GM19193 (cell line): Measurements from ENCODE around the gene AREG.

Experiments
- POLR2A ChIP-seq: IDR thresholded peaks from 4 replicates; pipeline ENCODE4 v1.6.1; 2011; ENCODE audit not compliant: insufficient read depth, insufficient read length; ENCODE audit errors: extremely low read depth

Gene AREG

GRCh38 chr4:74450298-74450683 lies 5.4 kb downstream of the AREG start:
- no peak for TF ChIP-seq POLR2A

DNA sequence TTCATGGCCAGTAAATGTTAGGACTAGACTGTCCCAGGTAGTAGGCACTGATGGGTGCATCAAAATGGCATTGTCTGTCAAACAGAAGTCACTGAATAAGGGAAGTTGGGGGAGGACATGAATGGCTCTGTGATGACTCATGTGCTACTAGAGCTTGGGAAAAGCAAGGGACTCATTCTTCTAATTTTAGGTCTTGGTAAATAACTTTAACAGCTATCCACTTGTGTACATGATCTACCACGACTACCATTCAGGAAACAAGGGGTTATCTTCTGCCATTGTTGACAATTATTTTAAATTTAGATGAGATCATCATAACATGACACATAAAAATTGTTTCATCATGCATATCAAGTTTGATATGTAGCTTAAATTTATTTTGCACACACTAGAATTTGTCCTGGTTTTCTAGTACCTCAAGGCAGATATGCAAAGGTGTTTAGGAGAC lies 6.3 kb downstream of the AREG start:
- TF ChIP-seq POLR2A = no peak

GRCh38 chr4:74453037-74453635 lies 8.2 kb downstream of the AREG start:
- no peak for TF ChIP-seq POLR2A

- TF ChIP-seq POLR2A = no peak
These were observed 9.2 kb downstream of the AREG start for GRCh38 chr4:74453829-74454742.

GRCh38 chr4:74455361-74456055 lies 10.6 kb downstream of the AREG start:
- TF ChIP-seq POLR2A = no peak

DNA sequence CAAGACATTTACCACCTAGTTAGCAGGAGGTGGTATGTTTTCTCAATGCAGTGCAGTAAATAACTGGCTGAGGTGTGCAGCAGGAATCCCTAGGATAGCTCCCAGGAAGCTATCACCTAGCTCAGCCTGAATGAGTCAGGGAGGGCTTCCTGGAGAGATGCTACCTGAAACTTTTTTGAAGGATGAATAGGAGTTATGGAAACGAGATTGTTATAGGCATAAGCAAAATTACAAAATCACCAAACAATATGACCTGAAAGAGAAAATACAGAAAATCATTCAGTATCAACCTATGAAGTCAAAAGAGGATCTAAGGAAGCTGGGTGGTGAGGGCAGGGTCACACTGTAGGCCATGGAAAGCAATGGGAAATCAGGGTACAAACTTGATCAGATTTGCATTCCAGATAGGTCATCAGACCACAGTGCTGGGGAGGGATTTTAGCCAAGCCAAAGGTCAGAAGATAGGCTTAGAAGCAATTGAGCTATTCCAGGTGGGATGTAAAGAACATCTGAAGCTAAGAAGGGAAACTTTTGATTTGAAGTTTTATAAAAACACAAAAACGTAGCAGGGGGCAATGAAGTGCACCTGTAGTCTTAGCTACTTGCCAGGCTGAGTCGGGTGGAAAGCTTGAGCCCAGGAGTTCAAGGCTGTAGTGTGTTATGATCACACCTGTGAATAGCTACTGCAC lies 11.3 kb downstream of the AREG start:
- no peak for TF ChIP-seq POLR2A

DNA sequence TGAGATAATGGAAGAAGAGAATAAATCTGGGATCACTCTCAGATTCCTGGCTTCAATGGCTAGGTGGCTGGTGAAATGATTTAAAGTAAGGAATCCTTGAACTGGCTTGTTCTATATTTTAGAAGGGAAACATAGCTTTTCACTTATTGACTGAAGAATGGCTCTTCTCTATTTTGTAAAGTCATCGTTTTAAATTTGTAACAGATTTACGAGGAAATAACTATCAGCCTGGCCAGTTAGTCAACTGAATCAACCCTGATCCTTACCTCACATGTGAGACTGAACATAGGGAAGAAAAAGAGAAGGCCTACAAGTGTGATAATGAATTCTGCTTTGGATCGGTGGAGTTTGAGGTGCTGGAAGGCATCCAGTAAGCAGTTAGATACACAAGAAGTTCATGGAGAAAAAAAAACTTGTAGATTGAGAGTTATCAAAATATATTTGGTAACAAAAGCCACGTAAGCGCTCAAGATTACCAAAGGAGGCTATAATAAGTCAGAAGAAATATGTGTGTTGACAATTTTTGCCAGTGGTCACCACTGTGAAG lies 12.0 kb downstream of the AREG start:
- TF ChIP-seq POLR2A = no peak

DNA sequence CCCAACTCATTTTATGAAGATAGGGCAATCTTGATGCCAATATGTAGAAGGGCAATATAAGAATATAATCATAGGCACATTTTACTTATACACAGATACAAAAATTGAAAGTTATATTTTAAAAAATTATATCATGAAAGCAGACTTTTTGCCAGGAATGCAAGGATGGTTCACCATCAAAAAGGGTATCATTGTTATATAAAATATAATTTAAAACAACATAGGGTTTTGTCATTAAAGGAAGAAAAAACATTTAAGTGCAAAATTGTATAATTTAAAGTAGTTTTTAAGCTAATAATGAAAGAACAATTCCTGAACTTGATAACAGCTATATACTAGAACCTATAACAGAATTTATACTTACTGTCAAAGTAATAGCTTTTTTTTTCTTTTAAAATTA lies 15.9 kb downstream of the AREG start:
- no peak for TF ChIP-seq POLR2A

- TF ChIP-seq POLR2A = no peak
These were observed 18.2 kb downstream of the AREG start for GRCh38 chr4:74463123-74463522.

DNA sequence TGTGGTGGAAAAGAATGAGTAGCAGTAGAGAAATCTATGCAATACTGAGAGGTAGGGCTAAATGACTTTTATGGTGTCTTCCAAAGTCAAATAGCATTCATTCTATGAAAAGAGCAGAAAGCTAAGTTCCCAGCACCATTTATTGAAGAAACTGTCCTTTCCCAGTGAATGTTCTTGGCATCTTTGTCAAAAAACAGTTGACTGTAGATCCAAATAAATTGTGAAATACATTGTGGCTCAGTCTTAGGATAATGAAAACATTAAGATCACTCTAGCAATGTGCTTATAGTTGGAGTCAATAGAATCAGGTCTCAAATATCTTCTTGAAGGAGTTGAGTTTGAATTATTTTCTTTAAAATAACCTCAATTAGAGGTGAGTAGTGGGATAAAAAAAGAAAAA lies 19.4 kb downstream of the AREG start:
- TF ChIP-seq POLR2A = no peak

GRCh38 chr4:74466242-74466641 lies 21.3 kb downstream of the AREG start:
- TF ChIP-seq POLR2A = no peak

DNA sequence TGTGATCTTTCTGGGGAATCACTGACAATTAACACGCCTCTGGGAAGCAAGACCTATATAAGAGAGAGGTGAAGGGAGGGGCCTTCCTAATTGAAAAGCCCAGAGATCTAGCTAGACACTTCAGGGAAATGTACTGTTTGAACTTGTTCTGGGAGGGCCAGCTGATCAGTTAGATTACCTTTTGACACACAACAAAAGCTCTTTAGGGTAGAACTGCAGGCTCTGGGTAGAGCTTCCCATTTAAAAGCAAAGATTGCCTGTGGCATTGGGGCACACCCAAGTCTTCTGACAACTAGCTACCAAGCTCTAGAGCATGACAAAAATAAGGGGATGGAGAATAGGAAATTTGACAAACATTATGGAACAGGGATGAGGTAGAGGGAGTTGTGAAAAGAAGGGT lies 26.3 kb downstream of the AREG start:
- TF ChIP-seq POLR2A = no peak

DNA sequence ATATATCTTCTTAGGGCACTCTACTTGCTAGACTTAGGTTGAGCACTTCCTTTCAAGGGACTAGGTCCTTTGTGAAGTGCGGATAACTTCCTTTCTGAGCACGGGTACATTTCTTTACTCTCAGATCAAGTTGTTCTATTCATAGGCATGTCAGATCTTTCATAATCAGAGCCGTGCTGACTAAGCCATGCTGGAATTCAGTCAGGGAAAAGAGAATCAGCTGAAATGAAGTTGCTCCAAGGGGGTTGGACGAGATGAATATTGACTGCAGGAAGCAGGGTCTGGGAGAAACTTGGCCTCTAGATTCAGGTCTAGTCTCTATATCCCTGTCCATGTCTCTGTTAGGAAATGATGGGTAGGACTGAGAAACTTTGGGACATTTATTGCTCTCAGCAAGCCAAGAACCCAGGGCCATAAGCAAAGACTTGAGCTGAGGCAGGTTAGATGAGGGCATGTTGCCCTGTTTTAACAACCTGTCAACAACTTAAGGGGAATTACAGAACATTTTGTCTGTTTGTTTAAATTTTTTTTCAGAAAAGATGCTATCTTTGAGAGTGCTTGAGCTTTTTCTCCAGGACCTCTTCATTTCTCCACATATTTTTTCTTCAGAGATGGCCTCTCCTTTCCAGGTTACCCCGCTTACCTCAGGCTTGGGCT lies 28.3 kb downstream of the AREG start:
- TF ChIP-seq POLR2A = no peak
